Measurements from ENCODE around the gene GNAI2.

GNAI2 gene

GRCh38 chr3:50295553-50296431 is 59.8 kb downstream of the GNAI2 start:
- in situ Hi-C loops (cut with MboI; ENCODE audit: low sequenced_read_pairs), result no loop called here

GRCh38 chr3:50296721-50297383 is 60.8 kb downstream of the GNAI2 start:
- in situ Hi-C loops (cut with MboI; ENCODE audit: low sequenced_read_pairs), result no loop called here

DNA sequence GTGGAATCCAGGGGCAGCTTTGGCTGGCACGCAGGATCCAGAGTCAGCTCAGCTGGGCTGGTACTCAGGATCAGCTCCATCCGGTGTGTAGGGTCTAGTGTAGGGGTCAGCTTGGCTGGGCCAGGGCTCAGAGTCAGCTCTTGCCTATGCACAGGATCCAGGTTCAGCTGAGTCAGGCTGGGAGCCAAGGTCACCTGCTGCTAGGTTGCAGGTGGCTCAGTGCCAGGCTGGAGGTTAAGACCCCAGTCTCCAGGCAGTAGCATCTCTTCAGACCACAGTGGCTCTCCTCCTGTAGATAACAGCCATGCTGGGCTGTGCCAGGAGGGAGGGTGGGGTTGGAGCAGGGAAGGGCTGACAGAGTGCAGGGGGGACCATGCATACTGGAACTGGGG is 61.4 kb downstream of the GNAI2 start:
- in situ Hi-C loops (cut with MboI; ENCODE audit: low sequenced_read_pairs), result no loop called here

DNA sequence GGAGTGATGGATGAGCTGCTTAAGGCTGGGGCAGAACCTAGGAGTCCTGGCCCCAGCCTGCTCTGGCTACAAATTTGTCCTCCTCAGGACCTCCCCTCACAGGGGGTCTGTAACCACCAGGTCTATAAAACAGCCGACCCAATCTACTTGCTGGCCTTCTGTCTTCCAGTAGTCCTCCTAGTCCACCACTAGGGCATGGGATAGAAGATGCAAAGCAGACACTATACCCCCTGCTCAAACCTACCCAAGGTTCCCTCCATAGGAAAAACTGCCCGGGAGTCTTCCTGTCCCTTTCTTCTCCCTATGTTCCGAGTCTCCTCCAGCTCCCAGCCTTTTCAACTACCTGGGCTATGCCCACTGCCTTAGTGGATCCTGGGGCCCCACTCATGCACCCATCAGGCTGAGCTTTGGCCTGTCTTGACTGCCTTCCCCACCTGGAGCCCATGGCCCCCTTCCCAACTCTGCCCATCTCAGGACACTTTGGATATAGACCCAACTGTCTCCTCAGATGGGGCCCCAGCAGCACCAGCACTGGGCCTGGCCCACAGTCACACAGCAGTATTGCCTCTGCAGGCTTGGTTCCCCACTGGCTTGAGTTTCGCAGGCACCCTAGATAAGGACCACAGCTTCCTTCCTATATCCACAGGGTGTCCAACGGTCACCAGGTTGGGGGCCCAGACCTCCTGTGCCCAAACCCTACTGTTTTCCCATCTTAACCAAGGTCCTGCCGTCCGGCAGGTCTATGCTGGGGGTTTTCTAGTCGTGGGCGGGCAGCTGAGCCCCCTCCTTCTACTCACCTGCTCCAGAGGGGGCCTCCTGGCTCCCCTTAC is 62.1 kb downstream of the GNAI2 start:
- in situ Hi-C loops (cut with MboI; ENCODE audit: low sequenced_read_pairs), result no loop called here

DNA sequence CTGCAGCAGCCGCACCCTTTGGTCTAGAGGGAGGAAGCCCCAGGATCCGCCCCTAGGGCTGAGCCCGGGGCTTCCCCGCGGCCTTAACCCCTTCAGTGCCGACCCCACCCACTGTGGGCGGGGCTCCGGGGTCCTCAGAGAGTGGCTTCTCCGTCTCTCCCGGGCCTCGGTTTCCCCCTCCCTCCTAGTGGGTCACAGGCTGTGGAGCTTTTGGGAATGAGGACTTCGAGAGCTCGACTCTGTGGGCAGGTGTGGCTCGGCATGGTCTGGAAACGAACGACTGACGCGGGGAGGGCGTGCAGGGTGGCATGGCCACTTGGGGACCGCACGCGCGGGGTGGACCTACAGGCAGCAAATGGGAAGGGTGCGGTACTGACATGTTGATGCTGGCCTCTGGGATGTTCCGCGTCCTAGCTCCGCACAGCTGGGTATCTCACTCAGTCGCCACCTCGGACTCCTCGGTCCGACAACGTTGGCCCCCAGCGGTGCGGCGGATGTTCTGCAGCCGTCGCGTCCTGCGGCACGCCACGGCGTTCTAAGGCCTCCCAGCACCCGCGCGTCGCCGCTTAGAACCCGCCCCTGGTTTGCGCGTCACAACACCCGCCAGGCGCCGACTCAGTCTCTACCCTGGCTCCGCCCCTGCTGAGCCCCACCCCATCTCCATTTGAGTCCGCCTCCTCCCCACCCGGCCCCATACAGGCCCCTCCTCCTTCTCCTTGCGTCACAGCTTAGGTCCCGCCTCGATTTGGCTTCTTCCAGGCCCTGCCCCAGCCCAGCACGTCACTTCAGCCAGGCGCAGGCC is 63.0 kb downstream of the GNAI2 start, which contains the start of the genes HYAL3 and NAA80:
Gene HYAL3 (minus strand): TSS at position 570 of the 802 bp plus-strand sequence. CDS start 3,803 bp downstream, outside the sequence.
Gene NAA80 (minus strand): TSS at position 570 of the 802 bp plus-strand sequence. CDS start 1,942 bp downstream, outside the sequence.
- in situ Hi-C loops (cut with MboI; ENCODE audit: low sequenced_read_pairs), result no loop called here

GRCh38 chr3:50299638-50299928 is 63.6 kb downstream of the GNAI2 start:
- in situ Hi-C loops (cut with MboI; ENCODE audit: low sequenced_read_pairs), result no loop called here

DNA sequence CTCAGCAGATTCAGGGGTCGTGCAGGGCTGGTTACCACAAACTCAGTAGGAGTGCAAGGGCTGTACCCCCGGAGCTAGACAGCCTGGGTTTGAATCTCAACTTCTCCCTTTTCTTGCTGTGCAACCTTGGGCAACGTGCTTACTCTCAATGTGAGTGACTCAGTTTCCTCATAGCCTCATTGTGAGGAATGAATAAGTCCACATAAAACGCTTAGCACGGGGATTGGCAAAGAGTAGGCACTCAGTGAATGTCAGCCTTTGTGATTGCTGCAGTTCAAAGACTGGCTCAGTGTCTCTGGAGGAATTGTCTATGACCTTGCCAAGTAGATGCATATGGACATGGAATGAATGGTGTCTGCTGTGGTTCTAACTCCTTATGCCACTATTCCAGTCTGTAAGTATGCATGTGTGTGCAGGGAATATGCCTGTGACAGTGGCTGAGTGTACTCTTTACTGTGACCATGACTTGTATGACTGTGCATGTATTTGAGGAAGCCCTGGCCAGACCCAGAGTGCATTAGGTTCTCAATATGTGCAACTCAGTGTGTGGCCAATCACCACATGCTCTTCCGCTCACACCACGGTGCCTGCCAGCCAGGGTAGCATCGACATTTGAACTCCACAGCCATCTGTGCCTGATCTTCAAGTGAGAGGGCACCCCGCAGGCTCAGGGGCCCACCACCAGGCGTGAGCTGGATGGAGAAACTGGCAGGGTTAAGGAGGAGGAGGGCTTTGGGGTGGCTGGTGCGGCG is 64.1 kb downstream of the GNAI2 start:
- in situ Hi-C loops (cut with MboI; ENCODE audit: low sequenced_read_pairs), result no loop called here

DNA sequence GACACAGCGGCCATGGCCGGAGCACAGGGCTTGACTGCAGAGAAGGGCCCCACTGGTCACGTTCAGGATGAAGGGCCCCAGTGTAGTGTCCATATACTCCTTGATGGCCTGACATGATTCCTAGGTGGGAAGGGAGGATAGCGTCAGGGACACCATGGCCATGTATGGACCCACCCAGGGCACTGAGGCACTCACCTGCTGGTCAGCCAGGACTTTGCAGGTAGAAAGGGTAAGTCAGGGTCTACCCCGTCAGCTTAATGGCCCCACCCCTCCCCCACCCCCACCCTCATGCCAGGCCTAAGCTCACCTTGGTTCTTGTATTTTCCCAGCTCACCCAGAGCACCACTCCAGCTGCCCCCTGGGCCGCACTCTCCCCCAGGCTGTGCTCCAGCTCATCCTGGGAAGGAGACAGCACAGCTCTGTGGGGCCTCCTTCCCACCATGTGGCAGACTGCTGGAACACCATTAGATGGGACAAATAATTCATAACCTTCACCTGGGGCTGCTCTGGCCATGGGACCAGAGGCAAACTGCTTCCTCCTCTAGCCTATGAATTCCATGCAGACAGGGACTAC is 64.8 kb downstream of the GNAI2 start:
- in situ Hi-C loops (cut with MboI; ENCODE audit: low sequenced_read_pairs), result no loop called here

GRCh38 chr3:50302095-50303012 is 66.3 kb downstream of the GNAI2 start:
- in situ Hi-C loops (cut with MboI; ENCODE audit: low sequenced_read_pairs), result no loop called here

DNA sequence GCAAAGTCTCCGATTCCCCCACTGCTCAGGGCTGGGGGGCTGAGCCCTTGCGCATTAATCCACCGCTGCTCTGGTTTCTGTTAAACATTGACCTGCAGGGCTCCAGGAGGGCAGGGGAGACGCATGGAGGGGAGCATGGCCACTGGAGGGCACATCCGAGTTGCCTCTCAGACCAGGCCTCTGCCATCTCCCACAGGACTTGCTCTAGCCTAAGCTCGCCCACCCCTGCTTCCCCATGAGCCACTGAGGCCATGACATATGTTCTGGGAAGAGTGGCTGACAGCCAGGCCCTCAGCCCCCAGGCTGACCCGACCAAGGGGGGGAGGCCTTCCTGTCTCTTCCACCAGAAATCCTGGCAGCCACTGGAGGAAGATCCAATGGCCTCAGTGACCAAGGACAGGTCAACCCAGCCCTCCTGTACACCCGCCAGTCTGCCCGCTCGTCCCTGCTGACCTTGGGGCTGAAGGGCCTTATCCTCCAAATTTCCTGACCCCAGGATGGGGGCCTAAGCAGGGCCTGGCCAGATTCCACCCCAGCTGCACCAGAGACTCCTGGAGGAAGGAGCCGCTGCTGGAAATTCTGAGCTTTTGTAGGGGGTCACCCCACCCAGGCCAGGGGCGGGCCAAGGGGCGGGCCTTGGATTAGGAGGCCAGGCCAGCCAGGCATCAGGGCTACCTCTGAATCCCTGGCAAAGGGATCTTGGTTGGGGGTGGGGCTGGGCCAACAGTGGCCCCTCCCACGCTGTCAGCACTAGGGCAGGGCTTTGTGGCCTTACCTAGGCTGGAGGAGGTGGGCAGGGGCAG is 67.2 kb downstream of the GNAI2 start, which contains the start of gene HYAL1:
Gene HYAL1 (minus strand): TSS at position 562 of the 803 bp plus-strand sequence. CDS start 618 bp downstream, outside the sequence.
- in situ Hi-C loops (cut with MboI; ENCODE audit: low sequenced_read_pairs), result no loop called here

DNA sequence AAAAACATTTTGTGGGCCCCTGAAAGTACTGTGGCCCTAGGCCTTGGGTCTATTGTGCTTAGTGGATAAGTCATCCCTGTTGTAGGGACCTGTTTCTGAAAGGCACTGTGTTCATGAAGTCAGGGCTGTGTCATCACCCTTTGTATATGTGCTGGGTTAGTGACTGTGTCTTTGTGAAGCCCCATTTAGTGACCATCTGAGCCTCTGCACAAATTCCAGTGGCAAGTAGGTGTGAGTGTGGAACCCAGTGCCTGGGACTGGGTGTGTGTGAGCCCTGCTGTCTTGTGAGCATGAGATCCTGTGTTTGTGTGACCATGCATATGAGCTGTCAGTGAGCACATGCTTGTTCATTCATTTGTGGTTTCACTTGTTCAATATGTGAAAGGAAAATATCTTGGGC is 68.6 kb downstream of the GNAI2 start:
- in situ Hi-C loops (cut with MboI; ENCODE audit: low sequenced_read_pairs), result no loop called here
